HG02943 (cell line): Measurements from ENCODE around the gene TRIM24.
"Not testable (repeated sequence)": the region's sequence is repeated elsewhere in the genome, so short reads cannot be mapped to it uniquely, and the experiment has no call there.

ENCODE experiments used
- ATAC-seq: cut with Tn5 transposase; IDR thresholded peaks from one replicate; pipeline ENCODE4 v1.9.1; 2021; ENCODE audit warnings: mild to moderate bottlenecking, low read depth, moderate library complexity; ENCODE audit not compliant: unreplicated experiment

The TRIM24 gene

DNA sequence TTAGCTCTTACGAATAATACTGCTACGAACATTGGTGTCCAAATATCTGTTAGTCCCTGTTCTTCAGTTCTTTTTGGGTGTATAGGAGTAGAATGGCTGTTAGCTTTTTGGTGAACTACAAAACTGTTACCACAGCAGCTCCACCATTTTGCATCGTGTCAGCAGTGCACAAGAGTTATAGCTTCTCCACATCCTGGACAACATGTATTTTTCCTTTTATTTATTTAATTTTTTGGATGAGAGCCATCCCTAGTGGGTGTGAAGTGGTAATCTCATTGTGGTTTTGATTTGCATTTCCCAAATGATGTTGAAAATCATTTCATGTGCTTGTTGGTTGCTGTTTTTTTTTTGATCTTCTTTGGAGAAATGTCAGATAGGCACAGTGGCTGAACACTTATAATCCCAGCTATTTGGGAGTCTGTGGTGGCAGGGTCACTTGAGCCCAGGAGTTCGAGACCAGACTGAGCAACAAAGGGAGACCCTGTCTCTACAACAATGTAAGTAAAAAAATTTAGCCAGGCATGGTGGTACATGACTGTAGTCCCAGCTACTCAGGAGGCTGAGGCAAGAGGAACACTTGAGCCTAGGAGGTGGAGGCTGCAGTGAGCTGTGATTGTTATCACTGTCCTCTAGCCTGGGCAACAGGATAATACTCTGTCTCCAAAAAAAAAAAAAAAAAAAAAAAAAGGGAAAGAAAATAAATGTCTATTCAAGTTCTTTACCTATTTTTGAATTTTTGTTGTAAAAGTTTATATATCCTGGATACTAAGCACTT, 31.7 kb downstream of the TRIM24 start:
- ATAC-seq, result no peak

DNA sequence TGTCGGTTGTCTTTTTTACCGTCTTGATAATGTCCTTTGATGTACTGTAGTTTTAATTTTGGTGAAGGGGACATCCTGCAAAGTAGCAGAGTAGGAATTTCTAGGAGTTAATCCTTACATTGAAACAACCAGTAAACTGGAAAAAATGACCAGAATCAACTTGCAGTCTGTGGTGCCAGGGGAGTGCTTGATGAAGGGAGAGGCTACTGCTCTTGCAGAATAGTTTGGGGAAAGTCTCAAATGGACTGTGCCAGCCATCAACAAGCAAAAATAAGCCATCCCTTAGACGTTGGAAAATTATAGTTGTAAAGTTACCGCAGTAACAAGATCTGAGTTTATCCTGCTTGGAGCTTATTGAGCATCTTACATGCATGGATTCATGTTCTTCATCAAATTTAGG, 32.4 kb downstream of the TRIM24 start:
- ATAC-seq, result no peak

DNA sequence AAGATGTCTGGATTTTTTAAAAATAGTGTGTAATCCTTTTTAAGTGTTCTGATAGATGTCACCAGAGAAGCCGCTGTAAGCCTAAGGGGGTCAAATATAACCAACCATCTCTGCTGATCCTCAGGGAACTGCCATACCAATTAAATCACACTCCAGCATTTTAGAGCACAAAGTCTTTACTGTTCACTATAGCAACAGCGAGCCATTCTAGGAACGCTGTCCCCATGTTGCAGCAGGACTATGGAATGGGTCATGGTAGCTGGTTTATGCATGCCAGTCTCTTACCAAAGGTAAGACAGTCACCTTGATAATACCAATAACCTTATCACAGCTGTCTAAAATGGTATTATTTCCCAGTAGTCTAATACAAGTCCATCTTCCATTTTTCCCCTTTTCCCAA, 33.5 kb downstream of the TRIM24 start:
- no peak for ATAC-seq

DNA sequence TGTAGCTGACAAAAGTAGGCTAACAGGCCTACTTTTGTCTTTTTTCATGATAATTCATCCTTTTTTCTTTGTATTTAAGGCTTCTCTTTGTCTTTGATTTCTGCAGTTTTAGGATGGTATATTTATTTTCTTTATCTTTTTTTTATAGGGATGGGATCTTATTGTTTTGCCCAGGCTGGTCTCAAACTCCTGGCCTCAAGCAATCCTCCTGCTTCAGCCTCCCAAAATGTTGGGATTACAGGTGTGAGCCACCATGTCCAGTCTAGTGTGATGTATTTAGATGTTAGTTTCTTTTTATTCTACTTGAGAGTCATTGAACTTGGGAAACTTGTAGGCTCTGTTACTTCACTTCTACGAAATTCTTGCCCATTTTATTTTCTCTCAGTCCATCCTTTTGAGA, 35.4 kb downstream of the TRIM24 start:
- ATAC-seq, result no peak

DNA sequence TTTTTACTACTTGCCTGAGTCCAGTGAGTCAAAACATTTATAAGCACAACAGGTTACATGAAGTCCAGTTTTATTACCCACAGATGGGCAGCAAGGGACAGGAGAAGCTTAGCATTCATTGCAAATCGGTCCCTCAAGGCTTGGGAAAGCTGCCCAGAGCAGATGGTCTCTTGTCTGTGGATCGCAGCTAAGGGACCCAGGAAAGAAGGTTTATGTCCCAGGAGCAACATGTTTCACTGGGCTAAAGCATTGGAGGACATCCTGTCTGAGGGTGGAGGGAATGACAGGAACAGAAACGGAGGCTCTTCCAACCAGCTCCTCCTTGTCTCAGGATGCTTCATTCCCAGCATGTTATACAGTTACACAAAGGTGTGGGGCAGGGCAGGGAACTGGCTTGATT, 39.3 kb downstream of the TRIM24 start:
- no peak for ATAC-seq

DNA sequence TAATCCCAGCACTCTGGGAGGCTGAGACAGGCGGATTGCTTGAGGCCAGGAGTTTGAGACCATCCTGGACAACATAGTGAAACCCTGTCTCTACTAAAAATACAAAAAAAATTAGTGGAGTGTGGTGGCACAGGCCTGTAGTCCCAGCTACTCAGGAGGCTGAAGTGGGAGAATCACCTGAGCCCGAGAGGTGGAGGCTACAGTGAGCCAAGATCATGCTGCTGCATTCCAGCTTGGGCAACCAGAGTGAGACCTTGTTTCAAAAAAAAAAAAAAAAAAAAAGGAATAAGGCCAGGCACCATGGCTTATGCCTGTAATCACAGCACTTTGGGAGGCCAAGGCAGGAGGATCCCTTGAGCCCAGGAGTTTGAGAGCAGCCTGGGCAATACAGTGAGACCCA, 40.2 kb downstream of the TRIM24 start:
- not testable (repeated sequence) for ATAC-seq

DNA sequence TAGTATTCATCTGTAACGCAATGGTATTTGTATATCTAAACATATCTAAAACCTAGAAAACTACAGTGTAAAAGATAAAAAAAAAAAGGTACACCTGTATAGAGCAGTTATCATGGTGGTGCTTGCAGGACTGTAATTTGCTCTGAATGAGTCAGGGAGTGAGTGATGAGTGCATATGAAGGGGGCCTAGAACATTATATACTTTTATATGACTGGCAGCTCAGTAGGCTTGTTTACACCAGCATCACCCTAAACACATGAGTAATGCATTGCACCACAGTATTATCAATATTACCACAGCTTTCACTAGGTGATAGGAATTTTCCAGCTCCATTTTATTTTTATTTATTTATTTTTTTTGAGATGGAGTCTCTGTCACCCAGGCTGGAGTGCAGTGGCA, 40.8 kb downstream of the TRIM24 start:
- no peak for ATAC-seq

DNA sequence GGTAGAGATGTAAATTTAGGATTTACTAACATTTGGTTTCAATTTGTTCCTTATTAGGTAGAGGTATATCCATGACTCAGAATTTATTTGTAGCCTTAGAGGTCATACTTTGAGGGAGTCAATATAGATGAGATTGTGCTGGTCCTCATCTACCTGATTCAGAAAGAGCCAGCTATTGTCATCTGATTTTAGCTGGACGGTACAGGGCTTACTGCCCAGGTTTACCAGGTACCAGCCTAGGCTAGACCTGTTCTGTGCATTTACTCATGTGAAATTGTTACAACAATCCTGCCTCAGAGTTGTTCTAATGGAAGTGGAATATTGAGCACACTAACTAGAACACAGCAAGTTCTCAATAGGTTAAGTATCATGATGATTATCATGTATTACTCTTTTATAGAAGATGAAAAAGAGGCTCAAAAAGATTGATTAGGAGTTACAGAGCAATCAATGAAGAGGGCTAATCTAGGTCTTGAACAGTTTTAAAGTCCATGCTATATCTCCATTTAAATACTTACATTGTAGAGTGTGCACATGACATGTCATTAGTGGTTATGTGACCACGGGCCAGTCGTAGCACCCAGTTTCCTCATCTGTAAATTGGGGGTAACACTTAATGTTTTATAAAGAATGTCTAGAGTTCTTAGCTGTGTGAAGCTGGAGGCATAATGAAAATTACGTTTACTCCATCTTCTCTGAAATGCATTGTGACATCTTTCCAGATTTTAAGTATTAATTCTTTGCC, 42.1 kb downstream of the TRIM24 start:
- ATAC-seq, result no peak

DNA sequence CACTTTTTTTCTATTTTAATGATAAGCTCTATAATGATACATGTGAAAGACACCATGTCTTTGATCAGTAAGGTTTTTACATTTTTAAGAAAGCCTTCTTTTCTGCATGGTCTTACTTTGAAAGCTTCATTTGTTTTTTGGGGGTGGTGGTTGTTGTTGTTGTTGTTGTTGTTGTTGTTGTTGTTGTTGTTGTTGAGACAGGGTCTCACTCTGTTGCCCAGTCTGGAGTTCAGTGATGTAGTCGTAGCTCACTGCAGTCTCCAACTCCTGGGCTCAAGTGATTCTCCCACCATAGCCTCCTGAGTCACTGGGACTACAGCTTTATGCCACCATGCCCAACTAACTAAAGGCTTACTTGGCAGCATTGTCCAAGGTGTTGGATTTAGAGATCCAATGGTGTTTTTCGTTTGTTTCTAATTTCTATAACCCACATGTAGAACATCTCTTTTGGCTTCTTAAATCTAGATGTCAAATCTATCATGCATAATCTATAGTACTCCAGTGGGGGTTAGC, 45.4 kb downstream of the TRIM24 start:
- ATAC-seq, result no peak

DNA sequence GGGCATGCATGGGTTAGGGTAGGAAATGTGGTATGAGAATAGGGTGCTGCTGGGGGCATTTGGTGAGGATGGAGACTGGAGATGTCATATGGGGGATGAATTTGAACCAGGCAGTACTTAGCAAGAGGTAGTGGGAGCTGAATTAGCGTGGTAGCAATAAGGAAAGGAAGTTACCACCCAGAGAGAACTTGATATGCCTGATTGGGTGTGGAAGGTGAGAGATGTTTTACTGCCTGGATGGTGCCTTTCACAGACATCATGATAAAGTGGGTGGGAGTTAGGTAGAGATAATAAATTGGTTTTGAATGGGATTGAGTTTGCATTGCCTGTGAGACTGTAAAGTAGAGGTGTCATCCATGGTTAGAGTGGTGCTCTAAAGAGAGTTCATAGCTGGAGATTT, 46.7 kb downstream of the TRIM24 start:
- ATAC-seq, result no peak

DNA sequence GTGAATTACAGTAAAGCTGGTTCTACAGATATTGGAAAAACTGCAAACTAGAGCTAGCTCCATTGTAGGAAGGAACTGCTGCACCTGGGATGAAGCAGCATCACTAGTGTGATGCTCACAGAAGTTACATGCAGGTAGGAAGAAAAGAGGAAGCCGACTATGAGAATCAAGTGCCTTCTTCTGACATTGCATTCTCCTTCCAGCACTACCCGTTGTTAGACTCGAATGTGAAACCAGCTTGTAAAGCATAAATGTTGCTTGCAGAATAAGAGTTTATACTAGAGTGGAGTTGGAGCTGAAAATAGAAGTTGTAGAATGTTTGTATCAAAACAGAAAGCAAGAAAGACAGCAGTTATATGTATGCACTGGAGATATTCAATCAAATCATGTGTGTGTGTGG, 49.9 kb downstream of the TRIM24 start:
- no peak for ATAC-seq

DNA sequence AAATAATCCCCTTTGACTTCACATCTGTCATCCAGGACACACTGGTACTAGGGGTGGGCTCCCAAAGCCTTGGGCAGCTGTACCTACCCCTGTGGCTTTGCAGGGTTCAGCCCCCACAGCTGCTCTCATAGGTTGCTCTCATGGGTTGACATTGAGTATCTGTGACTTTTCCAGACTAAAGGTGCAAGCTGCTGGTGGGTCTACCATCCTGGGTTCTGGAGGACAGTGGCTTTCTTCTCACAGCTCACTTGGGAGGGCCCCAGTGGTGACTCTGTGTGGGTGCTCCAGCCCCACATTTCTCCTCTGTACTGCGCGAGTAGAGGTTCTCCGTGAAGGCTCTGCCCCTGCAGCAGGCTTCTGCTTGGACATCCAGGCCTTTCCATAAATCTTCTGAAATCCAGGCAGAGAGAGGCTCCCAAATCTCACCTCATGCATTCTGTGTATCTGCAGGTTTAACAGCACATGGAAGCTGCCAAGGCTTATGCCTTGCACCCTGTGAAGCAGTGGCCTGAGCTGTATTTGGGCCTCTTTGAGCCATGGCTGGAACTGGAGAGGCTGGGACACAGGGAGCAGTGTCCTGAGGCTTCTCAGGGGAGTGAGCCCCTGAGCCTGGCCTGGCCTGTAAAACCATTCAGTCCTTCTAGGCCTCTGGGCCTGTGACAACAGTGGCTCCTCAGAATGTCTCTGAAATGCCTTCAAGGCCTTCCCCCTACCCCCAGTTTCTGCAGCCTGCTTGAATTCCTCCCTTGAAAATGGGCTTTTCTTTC, 52.2 kb downstream of the TRIM24 start:
- no peak for ATAC-seq

DNA sequence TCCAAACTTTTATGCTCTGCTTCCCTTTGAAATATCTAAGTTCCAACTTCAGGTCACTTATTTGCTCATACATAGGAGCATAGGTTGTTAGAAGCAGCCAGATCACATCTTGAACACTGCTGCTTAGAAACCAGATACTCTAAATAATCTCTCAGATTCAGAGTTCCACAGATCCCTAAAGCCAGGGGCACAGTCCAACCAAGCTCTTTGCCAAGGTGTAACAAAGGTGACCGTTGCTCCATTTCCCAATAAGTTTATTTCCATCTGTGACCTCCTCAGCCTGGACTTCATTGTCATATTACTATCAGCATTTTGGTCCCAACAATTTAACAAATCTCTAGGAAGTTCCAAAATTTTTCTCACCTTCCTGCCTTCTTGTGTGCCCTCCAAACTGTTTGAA, 52.8 kb downstream of the TRIM24 start:
- no peak for ATAC-seq

DNA sequence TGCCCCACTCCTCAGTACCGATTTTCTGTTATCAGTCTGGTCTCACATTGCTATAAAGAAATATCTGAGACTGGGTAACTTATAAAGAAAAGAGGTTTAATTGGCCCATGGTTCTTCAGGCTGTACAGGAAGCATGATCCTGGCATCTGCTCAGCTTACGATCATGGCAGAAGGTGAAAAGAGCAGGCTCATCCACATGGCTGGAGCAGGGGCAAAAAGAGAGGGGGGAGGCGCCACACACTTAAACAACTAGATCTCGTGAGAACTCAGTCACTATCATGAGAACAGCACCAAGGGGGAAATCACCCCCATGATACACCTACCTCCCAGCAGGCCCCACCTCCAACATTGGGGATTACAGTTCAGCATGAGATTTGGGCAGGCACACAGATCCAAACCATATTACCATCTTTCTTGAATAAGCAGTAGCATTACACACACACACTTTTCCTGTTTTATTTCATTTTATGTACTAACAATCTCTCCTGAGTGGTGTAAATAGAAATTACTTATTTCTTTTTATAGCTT, 53.3 kb downstream of the TRIM24 start:
- ATAC-seq, result no peak

DNA sequence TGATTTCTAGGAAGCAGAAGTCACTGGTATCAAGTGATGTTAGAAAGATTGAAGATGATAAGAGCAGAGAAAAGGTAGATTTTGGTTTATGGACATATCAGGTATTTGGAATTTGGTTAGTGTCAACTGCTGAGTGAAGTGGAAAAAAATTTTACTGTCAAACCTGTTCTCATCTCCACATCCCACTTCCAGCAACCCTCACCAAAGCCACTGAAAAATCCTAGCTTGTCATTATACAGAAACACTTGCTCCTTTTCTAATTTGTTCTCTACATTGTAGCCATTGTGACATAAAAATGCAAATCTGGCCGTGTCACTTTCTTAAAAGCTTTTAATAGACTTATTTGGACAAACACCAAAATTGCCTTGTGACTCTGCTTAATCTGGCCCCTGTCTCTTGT, 54.0 kb downstream of the TRIM24 start:
- no peak for ATAC-seq

DNA sequence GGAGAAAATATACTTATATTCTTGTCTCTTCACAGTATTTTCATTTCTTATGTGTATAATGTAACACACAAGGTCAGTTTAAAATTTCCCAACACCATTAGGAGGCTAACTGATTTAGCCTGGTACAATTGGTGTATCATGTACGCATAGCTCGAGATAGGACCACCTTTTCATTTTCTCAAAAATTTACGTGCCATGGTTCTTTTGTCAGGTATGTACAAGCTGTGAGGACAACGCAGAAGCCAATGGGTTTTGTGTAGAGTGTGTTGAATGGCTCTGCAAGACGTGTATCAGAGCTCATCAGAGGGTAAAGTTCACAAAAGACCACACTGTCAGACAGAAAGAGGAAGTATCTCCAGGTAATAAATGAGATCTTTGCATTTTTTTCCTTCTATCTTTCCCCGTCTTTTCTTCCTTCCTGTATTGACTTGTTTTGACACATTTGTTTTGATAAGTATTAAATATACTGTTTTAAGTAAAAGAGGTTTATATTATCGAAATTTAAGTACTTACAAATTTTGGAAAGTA, 55.0 kb downstream of the TRIM24 start:
- ATAC-seq, result peak; percentile 65

DNA sequence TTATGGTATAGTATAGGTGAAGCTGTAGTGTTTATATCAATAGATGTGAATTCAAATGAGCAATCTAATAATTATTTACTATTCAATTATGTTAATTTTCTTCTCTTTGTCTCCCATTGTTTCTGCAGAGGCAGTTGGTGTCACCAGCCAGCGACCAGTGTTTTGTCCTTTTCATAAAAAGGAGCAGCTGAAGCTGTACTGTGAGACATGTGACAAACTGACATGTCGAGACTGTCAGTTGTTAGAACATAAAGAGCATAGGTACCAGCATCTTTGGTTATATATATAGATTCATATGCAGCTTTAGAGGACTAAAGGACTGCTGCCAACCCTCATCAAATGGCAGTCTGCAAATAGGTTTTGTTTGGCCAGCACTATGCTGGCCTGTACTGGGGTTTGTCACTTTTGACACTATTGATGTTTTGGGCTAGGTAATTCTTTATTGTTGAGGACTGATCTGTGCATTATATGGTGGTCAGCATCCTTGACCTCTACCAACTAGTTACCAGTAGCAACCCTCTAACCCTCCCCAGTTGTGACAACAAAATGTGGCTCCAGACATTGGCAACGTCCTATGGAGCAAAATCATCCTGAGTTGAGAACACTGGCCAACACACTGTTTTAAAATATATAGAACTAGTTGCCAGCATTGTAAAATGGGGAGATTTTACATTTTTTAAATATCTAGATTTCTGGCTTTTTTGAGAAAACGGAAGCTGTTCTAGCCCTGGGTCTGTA, 59.2 kb downstream of the TRIM24 start:
- ATAC-seq, result no peak

DNA sequence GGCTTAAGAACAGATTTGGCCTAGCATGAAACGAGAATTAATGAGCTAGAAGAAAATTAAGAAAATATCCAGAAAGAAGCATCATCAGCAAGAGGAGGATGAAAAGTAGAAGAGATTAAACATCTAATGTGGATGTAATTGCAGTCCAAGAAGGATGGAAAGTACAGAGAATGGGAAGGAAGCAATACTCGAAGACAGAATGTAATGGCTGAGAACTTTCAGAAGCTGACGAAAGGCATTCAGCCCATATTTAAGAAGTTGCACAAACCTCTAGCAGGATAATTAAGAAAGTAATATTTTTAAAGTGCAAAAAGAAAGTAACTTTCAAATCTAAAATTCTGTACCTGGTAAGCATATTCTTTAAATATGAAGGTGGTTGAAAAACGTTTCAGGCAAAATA, 60.7 kb downstream of the TRIM24 start:
- no peak for ATAC-seq

DNA sequence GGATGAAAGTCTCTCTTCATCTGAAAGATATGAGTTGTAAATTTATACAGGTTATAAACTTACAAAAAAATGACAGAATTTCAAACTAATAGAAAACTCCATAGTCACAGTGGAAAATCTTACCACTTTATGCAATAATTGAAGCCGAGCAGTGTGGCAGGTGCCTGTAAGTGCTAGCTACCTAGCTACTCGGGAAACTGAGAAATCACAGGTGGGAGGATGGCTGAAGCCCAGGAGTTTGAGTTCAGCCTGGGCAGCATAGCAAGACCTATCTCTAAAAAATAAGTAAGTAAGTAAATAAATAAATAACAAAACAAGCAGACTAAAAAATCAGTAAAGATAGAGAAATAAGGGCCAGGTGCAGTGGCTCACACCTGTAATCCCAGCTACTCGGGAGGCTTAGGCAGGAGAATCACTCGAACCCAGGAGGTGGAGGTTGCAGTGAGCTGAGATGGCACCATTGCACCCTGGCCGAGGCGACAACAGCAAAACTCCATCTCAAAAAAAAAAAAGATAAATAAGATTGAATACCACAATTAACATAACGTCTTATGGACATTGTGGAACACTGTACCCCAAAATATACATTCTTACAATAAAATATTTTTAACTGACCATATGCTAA, 61.9 kb downstream of the TRIM24 start:
- ATAC-seq, result no peak

DNA sequence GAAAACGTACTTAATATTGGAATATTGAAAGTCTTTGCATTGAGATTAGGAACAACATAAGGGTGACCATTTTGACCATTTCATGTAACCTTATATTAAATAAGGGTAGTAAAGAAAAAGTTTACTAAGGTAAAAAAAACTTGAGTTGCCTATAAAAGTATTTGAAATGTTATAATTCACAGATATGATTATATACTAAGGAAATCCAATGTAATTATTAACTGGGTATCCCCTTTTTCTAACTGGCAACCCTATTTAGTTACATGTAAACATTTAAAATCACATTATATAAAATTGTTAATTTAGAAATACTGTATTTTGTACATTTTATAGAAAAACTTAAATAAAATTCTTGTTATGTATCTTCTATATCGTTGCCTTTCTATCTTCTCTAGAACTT, 64.2 kb downstream of the TRIM24 start:
- no peak for ATAC-seq
